ENCODE data around the gene HEXIM2.

HEXIM2 gene

GRCh38 chr17:45127548-45128300, 34.0 kb upstream of the HEXIM2 start:
- no peak for DNase-seq (ENCODE audit: low read depth in 4 of 4, low spot score in 1 of 4)

- DNase-seq (ENCODE audit: low read depth in 4 of 4, low spot score in 1 of 4), result no peak
These were observed 33.3 kb upstream of the HEXIM2 start for GRCh38 chr17:45128331-45128730.

- no peak for DNase-seq (ENCODE audit: low read depth in 4 of 4, low spot score in 1 of 4)
These were observed 32.7 kb upstream of the HEXIM2 start for GRCh38 chr17:45128989-45129388.

- DNase-seq (ENCODE audit: low read depth in 4 of 4, low spot score in 1 of 4), result no peak
These were observed 32.2 kb upstream of the HEXIM2 start for GRCh38 chr17:45129426-45129939.

- DNase-seq (ENCODE audit: low read depth in 4 of 4, low spot score in 1 of 4), result no peak
These were observed 31.6 kb upstream of the HEXIM2 start for GRCh38 chr17:45129940-45130680.

- no peak for DNase-seq (ENCODE audit: low read depth in 4 of 4, low spot score in 1 of 4)
These were observed 30.7 kb upstream of the HEXIM2 start for GRCh38 chr17:45130681-45131615.

GRCh38 chr17:45131616-45132319, 29.9 kb upstream of the HEXIM2 start:
- DNase-seq (ENCODE audit: low read depth in 4 of 4, low spot score in 1 of 4), result peak in 1 of 4 experiments; percentile 44

- peak in 2 of 4 experiments; percentile 54 to 62 for DNase-seq (ENCODE audit: low read depth in 4 of 4, low spot score in 1 of 4)
These were observed 29.4 kb upstream of the HEXIM2 start, which contains the start of gene PLCD3 for GRCh38 chr17:45132320-45132571. Gene PLCD3 (minus strand): TSS chr17:45132515. CDS start chr17:45132410, 105 bp downstream.

GRCh38 chr17:45132572-45133463, 28.9 kb upstream of the HEXIM2 start:
- DNase-seq (ENCODE audit: low read depth in 4 of 4, low spot score in 1 of 4), result peak in 3 of 4 experiments; percentile 31 to 55 (median 43)

- DNase-seq (ENCODE audit: low read depth in 4 of 4, low spot score in 1 of 4), result peak; percentile 91 to 99 (median 96)
These were observed 26.3 kb upstream of the HEXIM2 start, which contains the start of gene ACBD4 for GRCh38 chr17:45135192-45135977. Gene ACBD4 (plus strand): TSS chr17:45135687. CDS start chr17:45136145, 458 bp downstream.

- DNase-seq (ENCODE audit: low read depth in 4 of 4, low spot score in 1 of 4), result no peak
These were observed 25.5 kb upstream of the HEXIM2 start for GRCh38 chr17:45135978-45136791.

GRCh38 chr17:45136846-45137560, 24.7 kb upstream of the HEXIM2 start:
- DNase-seq (ENCODE audit: low read depth in 4 of 4, low spot score in 1 of 4), result no peak

GRCh38 chr17:45137561-45138305, 23.9 kb upstream of the HEXIM2 start:
- no peak for DNase-seq (ENCODE audit: low read depth in 4 of 4, low spot score in 1 of 4)

GRCh38 chr17:45138911-45139532, 22.7 kb upstream of the HEXIM2 start:
- no peak for DNase-seq (ENCODE audit: low read depth in 4 of 4, low spot score in 1 of 4)

- no peak for DNase-seq (ENCODE audit: low read depth in 4 of 4, low spot score in 1 of 4)
These were observed 22.1 kb upstream of the HEXIM2 start for GRCh38 chr17:45139533-45139920.

GRCh38 chr17:45143094-45143670, 18.5 kb upstream of the HEXIM2 start:
- no peak for DNase-seq (ENCODE audit: low read depth in 4 of 4, low spot score in 1 of 4)
